H1 (cell line): ENCODE data around the gene HOXC13.

Experiments
- ATF3 ChIP-seq: IDR thresholded peaks from 2 replicates; pipeline ENCODE4 v1.6.1; 2011; ENCODE audit warnings: low read depth, mild to moderate bottlenecking, low read length; ENCODE audit not compliant: insufficient read depth
- CTBP2 ChIP-seq: IDR thresholded peaks from 2 replicates; pipeline ENCODE4 v1.7.0; 2011; ENCODE audit warnings: borderline replicate concordance, mild to moderate bottlenecking, moderate library complexity, mixed read lengths, low read length; ENCODE audit not compliant: insufficient read depth, insufficient read length
- CTCF ChIP-seq, 3 experiments: IDR thresholded peaks; 1 replicate in 2 of 3; 2 replicates in 1 of 3; pipeline versions ENCODE4 v1.5.1 to v1.6.1; 2011; ENCODE audit warnings: low read length in 3 of 3, mild to moderate bottlenecking in 3 of 3, inconsistent platforms in 2 of 3, low read depth in 1 of 3, moderate library complexity in 1 of 3; ENCODE audit not compliant: insufficient read depth in 1 of 3; ENCODE audit errors: control extremely low read depth in 1 of 3
- EP300 ChIP-seq, 2 experiments: IDR thresholded peaks; 1 replicate in 1 of 2; 2 replicates in 1 of 2; pipeline ENCODE4 v1.6.1; 2011 to 2012; ENCODE audit warnings: low read depth in 2 of 2, low read length in 2 of 2, mild to moderate bottlenecking in 2 of 2, borderline replicate concordance in 1 of 2, inconsistent platforms in 1 of 2, moderate library complexity in 1 of 2
- EZH2 ChIP-seq: fragments of 200-600 bp; sonication (generic); IDR thresholded peaks from 2 replicates; pipeline ENCODE4 v1.7.1; 2012; ENCODE audit warnings: low read depth, mild to moderate bottlenecking, moderate library complexity, low read length, inconsistent platforms; ENCODE audit not compliant: severe bottlenecking
- JUN ChIP-seq: IDR thresholded peaks from 2 replicates; pipeline ENCODE4 v1.6.1; 2011; ENCODE audit warnings: low read depth, mild to moderate bottlenecking, improper control_type of control experiment, low read length
- SP1 ChIP-seq: IDR thresholded peaks from 2 replicates; pipeline ENCODE4 v1.6.1; 2011; ENCODE audit warnings: low read depth, low read length
- SP4 ChIP-seq: IDR thresholded peaks from 2 replicates; pipeline ENCODE4 v1.6.1; 2012; ENCODE audit warnings: low read length, inconsistent platforms
- TAF1 ChIP-seq: IDR thresholded peaks from 2 replicates; pipeline ENCODE4 v1.6.1; 2011; ENCODE audit warnings: mild to moderate bottlenecking, low read depth, low read length
- TEAD4 ChIP-seq: IDR thresholded peaks from 2 replicates; pipeline ENCODE4 v1.6.1; 2012; ENCODE audit warnings: low read depth, low read length, inconsistent platforms, mixed read lengths
- YY1 ChIP-seq: IDR thresholded peaks from 2 replicates; pipeline ENCODE4 v1.6.1; 2011; ENCODE audit warnings: low read depth, mild to moderate bottlenecking, low read length

- TF ChIP-seq SP4 (no peak), ATF3 (no peak), YY1 (no peak), TEAD4 (no peak), EP300 (IDR thresholded peaks at IDR 0.05; ENCODE audit: borderline replicate concordance in 1 of 2, low read depth in 2 of 2, low read length in 2 of 2) (no peak), CTCF (IDR thresholded peaks at IDR 0.05; ENCODE audit: control extremely low read depth in 1 of 3, insufficient read depth in 1 of 3, low read depth in 1 of 3, low read length in 3 of 3) (no peak), CTBP2 (no peak), TAF1 (no peak), SP1 (no peak), JUN (no peak), EZH2 (peak; percentile 50)
These were observed 42.3 kb downstream of the HOXC13 start for GRCh38 chr12:53980802-53981496.
